Ishikawa (cell line): ENCODE measurements around the gene SLC25A19.

Experiments used
- CREB1 ChIP-seq: IDR thresholded peaks from 2 replicates; pipeline ENCODE4 v1.6.1; 2012; ENCODE audit warnings: low read depth
- EP300 ChIP-seq: IDR thresholded peaks from 2 replicates; pipeline ENCODE4 v1.6.1; 2012; ENCODE audit warnings: borderline replicate concordance
- TCF12 ChIP-seq: IDR thresholded peaks from 2 replicates; pipeline ENCODE4 v1.6.1; 2012; ENCODE audit warnings: low read depth
- TEAD4 ChIP-seq: IDR thresholded peaks from 2 replicates; pipeline ENCODE4 v1.6.1; 2012
- TF ChIP-seq, protein P1 (sequence below): IDR thresholded peaks from 2 replicates; pipeline ENCODE4 v1.6.1; 2012; ENCODE audit warnings: low read depth, mild to moderate bottlenecking

DNA sequence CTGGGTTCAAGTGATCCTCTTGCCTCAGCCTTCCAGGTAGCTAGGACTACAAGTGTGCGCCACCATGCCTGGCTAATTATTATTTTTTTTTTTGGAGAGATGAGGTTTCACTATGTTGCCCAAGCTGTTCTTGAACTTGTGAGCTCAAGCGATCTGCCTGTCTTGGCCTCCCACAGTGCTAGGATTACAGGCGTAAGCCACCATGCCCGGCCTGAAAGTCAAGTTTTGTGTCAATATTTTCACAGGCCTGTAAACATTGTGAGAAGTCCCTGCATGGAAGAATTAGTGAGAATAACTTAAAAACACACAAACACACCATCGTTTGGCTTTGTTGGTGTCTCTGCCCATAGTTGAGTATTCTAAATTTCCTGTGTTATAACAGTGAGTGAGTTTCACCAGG is 61.5 kb downstream of the SLC25A19 start:
- TF ChIP-seq, protein P1, sequence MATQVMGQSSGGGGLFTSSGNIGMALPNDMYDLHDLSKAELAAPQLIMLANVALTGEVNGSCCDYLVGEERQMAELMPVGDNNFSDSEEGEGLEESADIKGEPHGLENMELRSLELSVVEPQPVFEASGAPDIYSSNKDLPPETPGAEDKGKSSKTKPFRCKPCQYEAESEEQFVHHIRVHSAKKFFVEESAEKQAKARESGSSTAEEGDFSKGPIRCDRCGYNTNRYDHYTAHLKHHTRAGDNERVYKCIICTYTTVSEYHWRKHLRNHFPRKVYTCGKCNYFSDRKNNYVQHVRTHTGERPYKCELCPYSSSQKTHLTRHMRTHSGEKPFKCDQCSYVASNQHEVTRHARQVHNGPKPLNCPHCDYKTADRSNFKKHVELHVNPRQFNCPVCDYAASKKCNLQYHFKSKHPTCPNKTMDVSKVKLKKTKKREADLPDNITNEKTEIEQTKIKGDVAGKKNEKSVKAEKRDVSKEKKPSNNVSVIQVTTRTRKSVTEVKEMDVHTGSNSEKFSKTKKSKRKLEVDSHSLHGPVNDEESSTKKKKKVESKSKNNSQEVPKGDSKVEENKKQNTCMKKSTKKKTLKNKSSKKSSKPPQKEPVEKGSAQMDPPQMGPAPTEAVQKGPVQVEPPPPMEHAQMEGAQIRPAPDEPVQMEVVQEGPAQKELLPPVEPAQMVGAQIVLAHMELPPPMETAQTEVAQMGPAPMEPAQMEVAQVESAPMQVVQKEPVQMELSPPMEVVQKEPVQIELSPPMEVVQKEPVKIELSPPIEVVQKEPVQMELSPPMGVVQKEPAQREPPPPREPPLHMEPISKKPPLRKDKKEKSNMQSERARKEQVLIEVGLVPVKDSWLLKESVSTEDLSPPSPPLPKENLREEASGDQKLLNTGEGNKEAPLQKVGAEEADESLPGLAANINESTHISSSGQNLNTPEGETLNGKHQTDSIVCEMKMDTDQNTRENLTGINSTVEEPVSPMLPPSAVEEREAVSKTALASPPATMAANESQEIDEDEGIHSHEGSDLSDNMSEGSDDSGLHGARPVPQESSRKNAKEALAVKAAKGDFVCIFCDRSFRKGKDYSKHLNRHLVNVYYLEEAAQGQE, result no peak
- no peak for TF ChIP-seq EP300
- TF ChIP-seq TEAD4, result no peak
- no peak for TF ChIP-seq CREB1
- no peak for TF ChIP-seq TCF12
